ENCODE measurements around the gene SBF2. TPM values are rescaled to one million over a fixed set of nuclear protein-coding genes. Genes with fewer than 3 reads are reported as not detected.

SBF2 gene
- total and polyA plus RNA-seq, 4 donors = 50.3 to 74.2 (median 61.3) TPM

- Histone ChIP-seq H3K4me3 (ENCODE audit: low read depth, low read length) (no peak overlapping the region), H3K9me3 (ENCODE audit: control insufficient read depth, insufficient read depth, low read length) (no peaks in the 10 kb centered on the region), H3K4me1 (ENCODE audit: control insufficient read depth, insufficient read depth, low read length) (peaks cover 9% of the 10 kb centered on the region)
These were observed 32.3 kb upstream of the SBF2 start for GRCh38 chr11:10326012-10326964.

GRCh38 chr11:10325277-10326011, 31.4 kb upstream of the SBF2 start:
- DNase-seq (ENCODE audit: low read depth in 4 of 6, low spot score in 6 of 6) = peak in 1 of 6 donors; percentile 42
- H3K27me3 ChIP-seq (ENCODE audit: control insufficient read depth, insufficient read depth, low read length) = no peaks in the 10 kb centered on the region
- H3K27ac ChIP-seq (ENCODE audit: low read depth, low read length) = peak overlapping the region; percentile 61
- H3K4me3 ChIP-seq (ENCODE audit: low read depth, low read length) = no peak overlapping the region
- 79% methylated on average over 3 of the region's 6 CpGs for WGBS (ENCODE audit: insufficient coverage)
- peaks cover 9% of the 10 kb centered on the region for H3K4me1 ChIP-seq (ENCODE audit: control insufficient read depth, insufficient read depth, low read length)
- H3K36me3 ChIP-seq (ENCODE audit: control insufficient read depth, insufficient read depth, low read length) = no peaks in the 10 kb centered on the region
- no peaks in the 10 kb centered on the region for H3K9me3 ChIP-seq (ENCODE audit: control insufficient read depth, insufficient read depth, low read length)

More at GRCh38 chr11:10326012-10326964, 32.3 kb upstream of the SBF2 start:
- Histone ChIP-seq H3K27me3 (ENCODE audit: control insufficient read depth, insufficient read depth, low read length) (no peaks in the 10 kb centered on the region), H3K36me3 (ENCODE audit: control insufficient read depth, insufficient read depth, low read length) (no peaks in the 10 kb centered on the region), H3K27ac (ENCODE audit: low read depth, low read length) (peak overlapping the region; percentile 61)
- peak in 1 of 6 donors; percentile 58 for DNase-seq (ENCODE audit: low read depth in 4 of 6, low spot score in 6 of 6)
- 44% methylated on average over 2 of the region's 2 CpGs for WGBS (ENCODE audit: insufficient coverage)

- Histone ChIP-seq H3K4me1 (ENCODE audit: control insufficient read depth, insufficient read depth, low read length) (peaks cover 9% of the 10 kb centered on the region), H3K27ac (ENCODE audit: low read depth, low read length) (peak overlapping the region; percentile 59), H3K9me3 (ENCODE audit: control insufficient read depth, insufficient read depth, low read length) (no peaks in the 10 kb centered on the region), H3K27me3 (ENCODE audit: control insufficient read depth, insufficient read depth, low read length) (no peaks in the 10 kb centered on the region), H3K36me3 (ENCODE audit: control insufficient read depth, insufficient read depth, low read length) (no peaks in the 10 kb centered on the region), H3K4me3 (ENCODE audit: low read depth, low read length) (no peak overlapping the region)
- DNase-seq (ENCODE audit: low read depth in 4 of 6, low spot score in 6 of 6) = no peak
- WGBS (ENCODE audit: insufficient coverage) = no CpG with 5 or more reads among the region's 3 CpGs
These were observed 30.5 kb upstream of the SBF2 start for GRCh38 chr11:10324474-10324873.

- 25% methylated on average over 1 of the region's 1 CpG for WGBS (ENCODE audit: insufficient coverage)
- H3K4me1 ChIP-seq (ENCODE audit: control insufficient read depth, insufficient read depth, low read length) = peaks cover 9% of the 10 kb centered on the region
These were observed 29.8 kb upstream of the SBF2 start for GRCh38 chr11:10323793-10324170.

GRCh38 chr11:10322830-10323792, 29.1 kb upstream of the SBF2 start:
- no peak overlapping the region for H3K4me3 ChIP-seq (ENCODE audit: low read depth, low read length)
- H3K9me3 ChIP-seq (ENCODE audit: control insufficient read depth, insufficient read depth, low read length) = no peaks in the 10 kb centered on the region
- no peaks in the 10 kb centered on the region for H3K27me3 ChIP-seq (ENCODE audit: control insufficient read depth, insufficient read depth, low read length)
- peak in 2 of 6 donors; percentile 83 to 91 for DNase-seq (ENCODE audit: low read depth in 4 of 6, low spot score in 6 of 6)
- H3K4me1 ChIP-seq (ENCODE audit: control insufficient read depth, insufficient read depth, low read length) = peaks cover 9% of the 10 kb centered on the region
- peak overlapping the region; percentile 68 for H3K27ac ChIP-seq (ENCODE audit: low read depth, low read length)
- H3K36me3 ChIP-seq (ENCODE audit: control insufficient read depth, insufficient read depth, low read length) = no peaks in the 10 kb centered on the region
- 76% methylated on average over 2 of the region's 8 CpGs for WGBS (ENCODE audit: insufficient coverage)

More at GRCh38 chr11:10323793-10324170, 29.8 kb upstream of the SBF2 start:
- Histone ChIP-seq H3K27me3 (ENCODE audit: control insufficient read depth, insufficient read depth, low read length) (no peaks in the 10 kb centered on the region), H3K4me3 (ENCODE audit: low read depth, low read length) (no peak overlapping the region), H3K9me3 (ENCODE audit: control insufficient read depth, insufficient read depth, low read length) (no peaks in the 10 kb centered on the region), H3K36me3 (ENCODE audit: control insufficient read depth, insufficient read depth, low read length) (no peaks in the 10 kb centered on the region), H3K27ac (ENCODE audit: low read depth, low read length) (peak overlapping the region; percentile 29)
- no peak for DNase-seq (ENCODE audit: low read depth in 4 of 6, low spot score in 6 of 6)

GRCh38 chr11:10322401-10322800, 28.4 kb upstream of the SBF2 start:
- Histone ChIP-seq H3K36me3 (ENCODE audit: control insufficient read depth, insufficient read depth, low read length) (no peaks in the 10 kb centered on the region), H3K27me3 (ENCODE audit: control insufficient read depth, insufficient read depth, low read length) (no peaks in the 10 kb centered on the region), H3K9me3 (ENCODE audit: control insufficient read depth, insufficient read depth, low read length) (no peaks in the 10 kb centered on the region), H3K4me1 (ENCODE audit: control insufficient read depth, insufficient read depth, low read length) (peaks cover 12% of the 10 kb centered on the region), H3K4me3 (ENCODE audit: low read depth, low read length) (no peak overlapping the region), H3K27ac (ENCODE audit: low read depth, low read length) (peak overlapping the region; percentile 68)
- 100% methylated on average over 2 of the region's 2 CpGs for WGBS (ENCODE audit: insufficient coverage)
- DNase-seq (ENCODE audit: low read depth in 4 of 6, low spot score in 6 of 6) = peak in 1 of 6 donors; percentile 58

- Histone ChIP-seq H3K27ac (ENCODE audit: low read depth, low read length) (no peak overlapping the region), H3K9me3 (ENCODE audit: control insufficient read depth, insufficient read depth, low read length) (no peaks in the 10 kb centered on the region), H3K4me3 (ENCODE audit: low read depth, low read length) (no peak overlapping the region), H3K36me3 (ENCODE audit: control insufficient read depth, insufficient read depth, low read length) (no peaks in the 10 kb centered on the region), H3K27me3 (ENCODE audit: control insufficient read depth, insufficient read depth, low read length) (no peaks in the 10 kb centered on the region), H3K4me1 (ENCODE audit: control insufficient read depth, insufficient read depth, low read length) (peaks cover 17% of the 10 kb centered on the region)
- no peak for DNase-seq (ENCODE audit: low read depth in 4 of 6, low spot score in 6 of 6)
- WGBS (ENCODE audit: insufficient coverage) = no CpG with 5 or more reads among the region's 4 CpGs
These were observed 26.9 kb upstream of the SBF2 start for GRCh38 chr11:10320736-10321465.

- peaks cover 17% of the 10 kb centered on the region for H3K4me1 ChIP-seq (ENCODE audit: control insufficient read depth, insufficient read depth, low read length)
- DNase-seq (ENCODE audit: low read depth in 4 of 6, low spot score in 6 of 6) = no peak
- H3K4me3 ChIP-seq (ENCODE audit: low read depth, low read length) = no peak overlapping the region
- H3K9me3 ChIP-seq (ENCODE audit: control insufficient read depth, insufficient read depth, low read length) = no peaks in the 10 kb centered on the region
- H3K27ac ChIP-seq (ENCODE audit: low read depth, low read length) = no peak overlapping the region
- no peaks in the 10 kb centered on the region for H3K27me3 ChIP-seq (ENCODE audit: control insufficient read depth, insufficient read depth, low read length)
- no peaks in the 10 kb centered on the region for H3K36me3 ChIP-seq (ENCODE audit: control insufficient read depth, insufficient read depth, low read length)
- 89% methylated on average over 5 of the region's 6 CpGs for WGBS (ENCODE audit: insufficient coverage)
These were observed 25.9 kb upstream of the SBF2 start for GRCh38 chr11:10319702-10320558.

Measured in spinal cord (tissue), 10 donors.